H9 (cell line): ENCODE measurements around the gene RUNX2. TPM values are rescaled to one million over a fixed set of nuclear protein-coding genes. Genes with fewer than 3 reads are reported as not detected.

Source experiments
- DNase-seq: peaks from one replicate; pipeline ENCODE4 v3.0.0-alpha.2; 2017
- H2AFZ ChIP-seq: one replicate; pipeline ENCODE4 v1.6.1; 2013; ENCODE audit warnings: mild to moderate bottlenecking, low read length, control low read depth, moderate library complexity
- H2AK5ac ChIP-seq: 2 replicates; pipeline ENCODE4 v1.6.1; 2013; ENCODE audit warnings: low read length, control low read depth, mixed read lengths; ENCODE audit not compliant: insufficient read length
- H2BK120ac ChIP-seq: one replicate; pipeline ENCODE4 v1.6.1; 2013; ENCODE audit warnings: low read depth, mild to moderate bottlenecking, low read length, control low read depth, inconsistent platforms; ENCODE audit not compliant: poor library complexity, severe bottlenecking
- H2BK12ac ChIP-seq: 2 replicates; pipeline ENCODE4 v1.6.1; 2013; ENCODE audit warnings: low read length, control low read depth, mixed read lengths, low read depth; ENCODE audit not compliant: insufficient read length
- H2BK15ac ChIP-seq: 2 replicates; pipeline ENCODE4 v1.6.1; 2013; ENCODE audit warnings: low read depth, low read length, control low read depth
- H2BK20ac ChIP-seq: one replicate; pipeline ENCODE4 v1.6.1; 2013; ENCODE audit warnings: low read depth, mild to moderate bottlenecking, low read length, control low read depth, inconsistent platforms; ENCODE audit not compliant: poor library complexity, severe bottlenecking
- H2BK5ac ChIP-seq: 2 replicates; pipeline ENCODE4 v1.6.1; 2013; ENCODE audit warnings: low read length, control low read depth, mixed read lengths; ENCODE audit not compliant: insufficient read length
- H3K14ac ChIP-seq: 2 replicates; pipeline ENCODE4 v1.6.1; 2013; ENCODE audit warnings: low read length, control low read depth; ENCODE audit not compliant: insufficient read depth
- H3K18ac ChIP-seq: 2 replicates; pipeline ENCODE4 v1.6.1; 2013; ENCODE audit warnings: low read depth, mild to moderate bottlenecking, mixed read lengths, low read length, control low read depth; ENCODE audit not compliant: insufficient read length
- H3K23ac ChIP-seq: 2 replicates; pipeline ENCODE4 v1.6.1; 2013; ENCODE audit warnings: low read length, control low read depth, mixed read lengths, low read depth; ENCODE audit not compliant: insufficient read length
- H3K23me2 ChIP-seq: 2 replicates; pipeline ENCODE4 v1.6.1; 2013; ENCODE audit warnings: low read depth, mild to moderate bottlenecking, mixed read lengths, low read length, control low read depth; ENCODE audit not compliant: insufficient read length, poor library complexity, severe bottlenecking
- H3K27ac ChIP-seq: 2 replicates; pipeline ENCODE4 v1.5.1; 2013; ENCODE audit warnings: low read length, control low read depth, mixed read lengths, low read depth; ENCODE audit not compliant: insufficient read length
- H3K27me3 ChIP-seq: 2 replicates; pipeline ENCODE4 v1.6.1; 2013; ENCODE audit warnings: low read length, control low read depth, inconsistent platforms; ENCODE audit not compliant: insufficient read depth
- H3K4ac ChIP-seq: 2 replicates; pipeline ENCODE4 v1.6.1; 2013; ENCODE audit warnings: low read depth, mild to moderate bottlenecking, control low read depth, inconsistent platforms, low read length, moderate library complexity
- H3K4me1 ChIP-seq: 2 replicates; pipeline ENCODE4 v1.6.1; 2013; ENCODE audit warnings: low read length, control low read depth, inconsistent platforms; ENCODE audit not compliant: insufficient read depth
- H3K4me2 ChIP-seq: 2 replicates; pipeline ENCODE4 v1.6.1; 2013; ENCODE audit warnings: low read length, control low read depth, mixed read lengths; ENCODE audit not compliant: insufficient read length, insufficient read depth
- H3K56ac ChIP-seq: 2 replicates; pipeline ENCODE4 v1.6.1; 2013; ENCODE audit warnings: low read depth, mild to moderate bottlenecking, mixed read lengths, low read length, control low read depth; ENCODE audit not compliant: insufficient read length
- H3K79me1 ChIP-seq: 2 replicates; pipeline ENCODE4 v1.6.1; 2013; ENCODE audit warnings: low read depth, mild to moderate bottlenecking, moderate library complexity, low read length, control low read depth, inconsistent platforms; ENCODE audit not compliant: insufficient read depth, poor library complexity, severe bottlenecking
- H3K79me2 ChIP-seq: 2 replicates; pipeline ENCODE4 v1.6.1; 2013; ENCODE audit warnings: low read length, control low read depth, inconsistent platforms; ENCODE audit not compliant: insufficient read depth
- H3K9ac ChIP-seq: 2 replicates; pipeline ENCODE4 v1.6.1; 2013; ENCODE audit warnings: low read length, control low read depth, mixed read lengths; ENCODE audit not compliant: insufficient read length; ENCODE audit errors: extremely low read depth
- H3K9me3 ChIP-seq: one replicate; pipeline ENCODE4 v1.6.1; 2013; ENCODE audit warnings: low read depth, low read length, inconsistent platforms; ENCODE audit not compliant: control insufficient read depth
- H3T11ph ChIP-seq: one replicate; pipeline ENCODE4 v1.6.1; 2013; ENCODE audit warnings: mild to moderate bottlenecking, low read length, control low read depth, inconsistent platforms
- H4K20me1 ChIP-seq: one replicate; pipeline ENCODE4 v1.6.1; 2013; ENCODE audit not compliant: control insufficient read depth, insufficient read length, insufficient read depth
- H4K5ac ChIP-seq: 2 replicates; pipeline ENCODE4 v1.6.1; 2013; ENCODE audit warnings: low read depth, mild to moderate bottlenecking, mixed read lengths, low read length, control low read depth; ENCODE audit not compliant: insufficient read length
- H4K8ac ChIP-seq: replicated peaks from 2 replicates; pipeline ENCODE4 v1.6.1; 2013; ENCODE audit warnings: low read length, control low read depth, mixed read lengths, low read depth; ENCODE audit not compliant: insufficient read length
- H4K91ac ChIP-seq: 2 replicates; pipeline ENCODE4 v1.6.1; 2013; ENCODE audit warnings: low read depth, mild to moderate bottlenecking, moderate library complexity, mixed read lengths, low read length, control low read depth; ENCODE audit not compliant: insufficient read length
- H3K27ac Mint-ChIP-seq, 3 experiments: 2 replicates in 2 of 3; 3 replicates in 1 of 3; pipeline ENCODE4 v1.8.0; 2020 to 2021; ENCODE audit warnings: mixed read lengths in 3 of 3, mild to moderate bottlenecking in 1 of 3, moderate library complexity in 1 of 3
- H3K27me3 Mint-ChIP-seq: 2 replicates; pipeline ENCODE4 v1.8.0; 2021; ENCODE audit warnings: low read depth, mild to moderate bottlenecking, moderate library complexity, mixed read lengths
- H3K36me3 Mint-ChIP-seq, 3 experiments: 2 replicates in 2 of 3; 3 replicates in 1 of 3; pipeline ENCODE4 v1.8.0; 2020 to 2021; ENCODE audit warnings: low read depth in 3 of 3, mixed read lengths in 3 of 3; ENCODE audit not compliant: insufficient read depth in 1 of 3
- H3K4me1 Mint-ChIP-seq, 2 experiments: 2 replicates each; pipeline ENCODE4 v1.8.0; 2020; ENCODE audit warnings: mixed read lengths in 2 of 2
- H3K4me3 Mint-ChIP-seq, 2 experiments: 2 replicates in 1 of 2; 3 replicates in 1 of 2; pipeline ENCODE4 v1.8.0; 2020 to 2021; ENCODE audit warnings: mild to moderate bottlenecking in 2 of 2, mixed read lengths in 2 of 2, moderate library complexity in 1 of 2
- H3K9me3 Mint-ChIP-seq, 2 experiments: 2 replicates in 1 of 2; 3 replicates in 1 of 2; pipeline ENCODE4 v1.8.0; 2020; ENCODE audit warnings: mild to moderate bottlenecking in 2 of 2, mixed read lengths in 2 of 2, moderate library complexity in 1 of 2
- CTCF ChIP-seq: fragments of 200-600 bp; sonication (generic); conservative IDR thresholded peaks from 3 replicates; pipeline ENCODE4 v1.8.0; 2021; ENCODE audit warnings: antibody characterized with exemption, mild to moderate bottlenecking
- WGBS: extraction: QIAGEN DNeasy Blood & Tissue Kit; methylation state at CpG from one replicate; pipeline ENCODE4 v1.1.7; 2013; ENCODE audit warnings: missing lambda C conversion rate, low lambda C conversion rate, mixed read lengths; ENCODE audit not compliant: insufficient read length; ENCODE audit errors: extremely low coverage; 5-methylcytosine and 5-hydroxymethylcytosine counted together
- total RNA-seq: library from RNA; stranded (reverse); gene quantifications from 2 replicates; pipeline ENCODE4 v1.2.1, GENCODE V29; 2021

RUNX2 gene
- total RNA-seq, 1 experiment from 2014 or later, result 0.15 TPM

- TF ChIP-seq CTCF, result no peak
- no peak overlapping the region for H3K4me2 ChIP-seq
These were observed 117.2 kb downstream of the RUNX2 start for GRCh38 chr6:45445364-45445748.

More at GRCh38 chr6:45445364-45445748, 117.2 kb downstream of the RUNX2 start:
- H2AK5ac ChIP-seq, result no peak overlapping the region
- H4K8ac ChIP-seq, result no peak overlapping the region
- no peak overlapping the region for H3K23ac ChIP-seq
- Mint-ChIP-seq H3K9me3 (no peaks in the 10 kb centered on the region), H3K27ac (no peak overlapping the region), H3K4me3 (0 out of 5 replicates have a peak overlapping the region, but pooled peaks of 1 of the 2 experiments have one; percentile 26), H3K27me3 (no peaks in the 10 kb centered on the region), H3K36me3 (no peaks in the 10 kb centered on the region), H3K4me1 (peaks cover 9 to 22% of the 10 kb centered on the region in 2 experiments)
- H3K9me3 ChIP-seq, result no peaks in the 10 kb centered on the region
- no peaks in the 10 kb centered on the region for H4K20me1 ChIP-seq
- no peaks in the 10 kb centered on the region for H3K79me2 ChIP-seq
- no peaks in the 10 kb centered on the region for H3K23me2 ChIP-seq
- H3K18ac ChIP-seq, result no peak overlapping the region
- WGBS, result no CpG with 5 or more reads among the region's 2 CpGs
- H3K4ac ChIP-seq, result no peak overlapping the region
- no peak for DNase-seq
- no peak overlapping the region for H3T11ph ChIP-seq
- H3K56ac ChIP-seq, result no peak overlapping the region
- no peak overlapping the region for H2BK12ac ChIP-seq
- no peak overlapping the region for H2AFZ ChIP-seq
- no peaks in the 10 kb centered on the region for H3K79me1 ChIP-seq
- no peak overlapping the region for H2BK15ac ChIP-seq
- no peak overlapping the region for H2BK120ac ChIP-seq
- H4K91ac ChIP-seq, result no peak overlapping the region
- no peaks in the 10 kb centered on the region for H3K27me3 ChIP-seq
- H4K5ac ChIP-seq, result no peak overlapping the region
- H2BK20ac ChIP-seq, result no peak overlapping the region
- no peak overlapping the region for H3K9ac ChIP-seq
- H3K14ac ChIP-seq, result no peak overlapping the region
- no peak overlapping the region for H3K27ac ChIP-seq
- H3K4me1 ChIP-seq, result peaks cover 4% of the 10 kb centered on the region; the same call in 1 of the 2 replicates
- no peak overlapping the region for H2BK5ac ChIP-seq
